Naive thymus-derived CD4-positive, alpha-beta T cell (primary cell): ENCODE measurements around the gene KLK14. TPM values are rescaled to one million over a fixed set of nuclear protein-coding genes. Genes with fewer than 3 reads are reported as not detected.
A peak's percentile ranks its signal among the peaks of the same experiment; 100 is the strongest.

Source experiments
- ATAC-seq: fragments of 150-1000 bp; cut with Tn5 transposase; 2 replicates; pipeline ENCODE4 v1.10.0; 2021; ENCODE audit warnings: mild to moderate bottlenecking, moderate library complexity
- CTCF ChIA-PET: fragments of 350-600 bp; sonication (Branson Sonifier 250); formaldehyde crosslinking; loops from one replicate; lab custom pipeline; 2021; ENCODE audit warnings: antibody characterized with exemption; lab: Charles Lee
- POLR2A ChIA-PET: fragments of 350-600 bp; sonication (Branson Sonifier 250); formaldehyde crosslinking; loops from one replicate; lab custom pipeline; 2021; ENCODE audit warnings: antibody characterized with exemption, inconsistent platforms; lab: Charles Lee
- DNase-seq, 9 donors: peaks; one replicate each; pipeline versions ENCODE4 v3.0.0 to v3.0.0-alpha.2; 2020 to 2022; ENCODE audit warnings: mixed read lengths in 1 of 9
- H3K27ac ChIP-seq: one replicate; pipeline ENCODE4 v1.7.0; 2013; ENCODE audit warnings: mild to moderate bottlenecking, low read depth, low read length, moderate library complexity
- H3K27me3 ChIP-seq, 2 donors: one replicate each; pipeline ENCODE4 v1.7.0; 2013; ENCODE audit warnings: low read length in 2 of 2, mild to moderate bottlenecking in 2 of 2, moderate library complexity in 2 of 2; ENCODE audit not compliant: control insufficient read depth in 2 of 2, insufficient read depth in 2 of 2
- H3K36me3 ChIP-seq, 3 experiments: 1 replicate in 2 of 3; 2 replicates in 1 of 3; pipeline ENCODE4 v1.7.0; 2013; ENCODE audit warnings: low read length in 3 of 3, mild to moderate bottlenecking in 3 of 3, moderate library complexity in 1 of 3; ENCODE audit not compliant: insufficient read depth in 3 of 3, control insufficient read depth in 2 of 3
- H3K4me1 ChIP-seq, 2 donors: one replicate each; pipeline ENCODE4 v1.7.0; 2013; ENCODE audit warnings: low read length in 2 of 2, mild to moderate bottlenecking in 2 of 2, moderate library complexity in 1 of 2; ENCODE audit not compliant: control insufficient read depth in 2 of 2, insufficient read depth in 2 of 2
- H3K4me3 ChIP-seq: 2 replicates; pipeline ENCODE4 v1.7.0; 2013; ENCODE audit warnings: mild to moderate bottlenecking, low read length
- H3K9me3 ChIP-seq, 3 experiments: 1 replicate in 2 of 3; 2 replicates in 1 of 3; pipeline ENCODE4 v1.7.0; 2013; ENCODE audit warnings: low read length in 3 of 3; ENCODE audit not compliant: control insufficient read depth in 2 of 3
- H3K27ac Mint-ChIP-seq, 9 donors: one replicate each; pipeline ENCODE4 v1.8.0; 2020 to 2022; ENCODE audit warnings: mixed read lengths in 9 of 9, mild to moderate bottlenecking in 8 of 9, moderate library complexity in 5 of 9, inconsistent platforms in 2 of 9
- H3K27me3 Mint-ChIP-seq, 5 donors: one replicate each; pipeline ENCODE4 v1.8.0; 2021 to 2022; ENCODE audit warnings: mixed read lengths in 5 of 5, mild to moderate bottlenecking in 1 of 5
- H3K36me3 Mint-ChIP-seq, 5 donors: one replicate each; pipeline ENCODE4 v1.8.0; 2020 to 2022; ENCODE audit warnings: mixed read lengths in 5 of 5, mild to moderate bottlenecking in 3 of 5, inconsistent platforms in 1 of 5
- H3K4me1 Mint-ChIP-seq, 7 donors: one replicate each; pipeline ENCODE4 v1.8.0; 2020 to 2022; ENCODE audit warnings: mixed read lengths in 7 of 7, mild to moderate bottlenecking in 3 of 7, inconsistent platforms in 1 of 7
- H3K4me3 Mint-ChIP-seq, 10 donors: one replicate each; pipeline ENCODE4 v1.8.0; 2020 to 2022; ENCODE audit warnings: mild to moderate bottlenecking in 10 of 10, mixed read lengths in 10 of 10, moderate library complexity in 6 of 10, inconsistent platforms in 2 of 10
- H3K9me3 Mint-ChIP-seq, 11 donors: one replicate each; pipeline ENCODE4 v1.8.0; 2020 to 2022; ENCODE audit warnings: mixed read lengths in 11 of 11, mild to moderate bottlenecking in 4 of 11, inconsistent platforms in 1 of 11, moderate library complexity in 1 of 11
- intact Hi-C, 2 donors: fragments of 100-400 bp; cut with micrococcal nuclease; formaldehyde crosslinking; loops; one replicate each; pipeline ENCODE4 v1.15.1; 2023
- polyA plus RNA-seq, 2 donors: library from polyadenylated mRNA; unstranded; fragments of 300-500 nt; fragmentation: Illumina TruSeq; gene quantifications; one replicate each; pipeline ENCODE4 v1.2.3, GENCODE V29; 2021
- total RNA-seq, 6 experiments: library from RNA in 5 of 6; stranded (reverse) in 5 of 6; gene quantifications; 1 replicate in 5 of 6; 2 replicates in 1 of 6; pipeline ENCODE4 v1.2.3 and lab custom pipeline; 2021 to 2026

KLK14 gene
- total and polyA plus RNA-seq, 7 experiments from 2014 or later = 0.34 to 0.92 (median 0.66) TPM; not detected in 2

GRCh38 chr19:51122112-51122981 lies 39.7 kb upstream of the KLK14 start:
- Histone ChIP-seq H3K27ac (no peak overlapping the region), H3K27me3 (no peaks in the 10 kb centered on the region), H3K4me3 (peak overlapping the region; percentile 55), H3K4me1 (peaks cover 35 to 76% of the 10 kb centered on the region in 2 donors), H3K9me3 (no peaks in the 10 kb centered on the region), H3K36me3 (no peaks in the 10 kb centered on the region)
- CTCF ChIA-PET = no interaction called here
- Mint-ChIP-seq H3K9me3 (peaks cover 0 to 5% (median 0%) of the 10 kb centered on the region in 11 donors), H3K36me3 (peaks cover 0 to 2% (median 0%) of the 10 kb centered on the region in 5 donors), H3K4me1 (peaks cover 47 to 82% (median 72%) of the 10 kb centered on the region in 7 donors), H3K27ac (peak overlapping the region; percentile 49 to 97 (median 89)), H3K4me3 (peak overlapping the region; percentile 25 to 83 (median 53)), H3K27me3 (peaks cover 0 to 9% (median 0%) of the 10 kb centered on the region in 5 donors)
- ATAC-seq (peak; percentile 67), DNase-seq (no peak)
- POLR2A ChIA-PET = interaction anchor here (0.8 to 1.5 kb wide), 4 partner anchors 8 to 13 kb away, joined by 5 to 8 read pairs (median 6); no protein-coding TSS in a partner anchor
- intact Hi-C loops = loop anchor here in 1 of 2 donors (2.0 kb wide), 1 partner anchor 36 kb away; no protein-coding TSS in a partner anchor

DNA sequence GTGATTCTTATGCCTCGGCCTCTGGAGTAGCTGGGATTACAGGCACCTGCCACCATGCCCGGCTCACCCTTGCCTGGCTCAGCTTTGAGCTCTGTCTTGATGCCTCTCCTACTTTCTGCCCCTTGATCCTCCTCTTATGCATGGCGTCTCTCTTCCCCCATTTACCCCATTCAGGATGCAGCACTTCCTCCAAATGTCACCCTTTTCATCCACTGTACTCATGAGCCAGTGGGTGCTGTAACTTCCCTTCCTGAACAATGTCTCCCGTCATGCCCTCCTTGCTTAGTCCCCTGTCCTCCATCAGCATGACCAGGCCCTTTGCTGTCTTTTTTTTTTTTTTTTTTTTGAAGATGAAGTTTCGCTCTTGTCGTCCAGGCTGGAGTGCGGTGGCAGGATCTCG lies 38.6 kb upstream of the KLK14 start:
- Mint-ChIP-seq H3K27me3 (peaks cover 0 to 7% (median 0%) of the 10 kb centered on the region in 5 donors), H3K27ac (peak overlapping the region in 8 of 9 donors; percentile 3 to 95 (median 80)), H3K9me3 (peaks cover 0 to 5% (median 0%) of the 10 kb centered on the region in 11 donors), H3K4me1 (peaks cover 39 to 71% (median 61%) of the 10 kb centered on the region in 7 donors), H3K36me3 (peaks cover 0 to 2% (median 0%) of the 10 kb centered on the region in 5 donors), H3K4me3 (peak overlapping the region in 5 of 10 donors; percentile 10 to 67 (median 54))
- CTCF ChIA-PET = interaction anchor here (0.7 kb wide), 1 partner anchor 1830 kb away, joined by 3 read pairs; no protein-coding TSS in a partner anchor
- peak; percentile 53 for ATAC-seq
- H3K27ac ChIP-seq = no peak overlapping the region
- no peaks in the 10 kb centered on the region for H3K27me3 ChIP-seq
- intact Hi-C loops = no loop called here
- DNase-seq = no peak
- POLR2A ChIA-PET = interaction anchor here (1.0 to 1.8 kb wide), 2 partner anchors 11 kb away, joined by 3 to 9 read pairs; no protein-coding TSS in a partner anchor
- no peaks in the 10 kb centered on the region for H3K9me3 ChIP-seq
- no peak overlapping the region for H3K4me3 ChIP-seq
- H3K4me1 ChIP-seq = peaks cover 42 to 76% of the 10 kb centered on the region in 2 donors
- no peaks in the 10 kb centered on the region for H3K36me3 ChIP-seq

DNA sequence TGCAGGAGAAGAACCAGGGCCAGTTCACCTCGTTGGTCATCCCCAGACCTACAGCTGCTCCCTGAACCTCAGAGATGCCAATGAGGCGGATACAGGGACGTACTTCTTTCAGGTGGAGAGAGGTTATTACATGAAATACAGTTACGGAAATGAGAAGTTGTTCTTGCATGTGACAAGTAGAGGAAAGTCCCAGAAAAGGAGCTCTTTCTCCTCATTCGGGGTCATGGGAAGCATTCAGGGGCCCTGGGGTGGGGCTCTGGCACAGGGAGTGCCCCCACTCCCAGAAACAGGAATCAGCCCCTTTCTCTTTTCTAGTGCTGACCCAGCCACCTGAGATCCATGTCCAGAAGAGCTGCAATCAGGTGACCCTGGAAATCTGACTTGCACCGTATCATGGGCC lies 37.5 kb upstream of the KLK14 start:
- Histone ChIP-seq H3K36me3 (no peaks in the 10 kb centered on the region), H3K27ac (no peak overlapping the region), H3K9me3 (no peaks in the 10 kb centered on the region), H3K4me3 (no peak overlapping the region), H3K27me3 (no peaks in the 10 kb centered on the region), H3K4me1 (peaks cover 53 to 76% of the 10 kb centered on the region in 2 donors)
- no peak for ATAC-seq
- peaks cover 0 to 7% (median 0%) of the 10 kb centered on the region in 5 donors for H3K27me3 Mint-ChIP-seq
- DNase-seq = no peak
- H3K36me3 Mint-ChIP-seq = peaks cover 0 to 2% (median 0%) of the 10 kb centered on the region in 5 donors
- H3K9me3 Mint-ChIP-seq = peaks cover 0 to 5% (median 0%) of the 10 kb centered on the region in 11 donors
- POLR2A ChIA-PET = interaction anchor here (1.5 to 1.8 kb wide), 2 partner anchors 8 to 10 kb away, joined by 3 to 9 read pairs; no protein-coding TSS in a partner anchor
- H3K4me3 Mint-ChIP-seq = peak overlapping the region in 2 of 10 donors; percentile 4 to 19
- H3K27ac Mint-ChIP-seq = peak overlapping the region in 6 of 9 donors; percentile 50 to 79 (median 66)
- peaks cover 41 to 62% (median 57%) of the 10 kb centered on the region in 7 donors for H3K4me1 Mint-ChIP-seq
- intact Hi-C loops = no loop called here
- CTCF ChIA-PET = interaction anchor here (1.0 kb wide), 1 partner anchor 11 kb away, joined by 3 read pairs; no protein-coding TSS in a partner anchor

- Mint-ChIP-seq H3K4me1 (peaks cover 42 to 57% (median 55%) of the 10 kb centered on the region in 7 donors), H3K27me3 (peaks cover 0 to 7% (median 0%) of the 10 kb centered on the region in 5 donors), H3K4me3 (peak overlapping the region in 2 of 10 donors; percentile 4 to 19), H3K9me3 (peaks cover 0 to 5% (median 0%) of the 10 kb centered on the region in 11 donors), H3K36me3 (peaks cover 0 to 2% (median 0%) of the 10 kb centered on the region in 5 donors), H3K27ac (peak overlapping the region in 8 of 9 donors; percentile 21 to 79 (median 54))
- ATAC-seq (no peak), DNase-seq (no peak)
- H3K4me1 ChIP-seq = peaks cover 52 to 76% of the 10 kb centered on the region in 2 donors
- ChIA-PET POLR2A (interaction anchor here (1.5 to 1.8 kb wide), 2 partner anchors 9 kb away, joined by 3 to 9 read pairs; no protein-coding TSS in a partner anchor), CTCF (interaction anchor here (1.0 kb wide), 1 partner anchor 10 kb away, joined by 3 read pairs; no protein-coding TSS in a partner anchor)
- no peaks in the 10 kb centered on the region for H3K27me3 ChIP-seq
- H3K4me3 ChIP-seq = no peak overlapping the region
- H3K36me3 ChIP-seq = no peaks in the 10 kb centered on the region
- H3K27ac ChIP-seq = no peak overlapping the region
- intact Hi-C loops = loop anchor here in 1 of 2 donors (2.0 kb wide), 1 partner anchor 13 kb away; no protein-coding TSS in a partner anchor
- H3K9me3 ChIP-seq = no peaks in the 10 kb centered on the region
Observed at GRCh38 chr19:51119611-51120010, 36.9 kb upstream of the KLK14 start.

DNA sequence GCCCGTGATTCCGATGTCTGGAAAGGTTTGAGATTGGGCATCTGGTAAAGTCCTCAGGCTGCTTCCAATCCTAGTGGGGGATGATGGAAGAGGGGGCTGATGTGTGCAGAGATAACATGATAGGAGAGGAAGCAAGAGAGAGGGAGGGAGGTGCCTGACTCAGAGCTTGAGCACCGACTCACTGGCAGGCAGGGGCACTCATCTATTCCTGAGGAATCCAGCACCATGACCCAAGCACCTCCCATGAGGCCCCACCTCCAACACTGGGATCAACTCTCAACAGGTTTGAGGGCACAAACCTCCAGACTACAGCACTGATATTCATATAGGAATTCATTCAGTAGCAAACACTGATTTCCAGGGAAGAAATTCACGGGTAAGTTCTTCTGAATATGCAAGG lies 36.4 kb upstream of the KLK14 start:
- no peaks in the 10 kb centered on the region for H3K27me3 ChIP-seq
- ATAC-seq (no peak), DNase-seq (no peak)
- H3K4me1 Mint-ChIP-seq = peaks cover 42 to 58% (median 50%) of the 10 kb centered on the region in 7 donors
- ChIA-PET POLR2A (interaction anchor here (0.7 kb wide), 1 partner anchor 61 kb away, joined by 5 read pairs; no protein-coding TSS in a partner anchor), CTCF (interaction anchor here (0.8 kb wide), 1 partner anchor 11 kb away, joined by 3 read pairs; the partner anchor contains the start of gene CTU1)
- no peak overlapping the region for H3K4me3 ChIP-seq
- H3K4me3 Mint-ChIP-seq = no peak overlapping the region
- H3K9me3 ChIP-seq = no peaks in the 10 kb centered on the region
- H3K27ac Mint-ChIP-seq = peak overlapping the region in 8 of 9 donors; percentile 1 to 55 (median 38)
- no peaks in the 10 kb centered on the region for H3K36me3 ChIP-seq
- H3K36me3 Mint-ChIP-seq = peaks cover 0 to 2% (median 0%) of the 10 kb centered on the region in 5 donors
- no peak overlapping the region for H3K27ac ChIP-seq
- intact Hi-C loops = loop anchor here in 1 of 2 donors (2.0 kb wide), 1 partner anchor 14 kb away; no protein-coding TSS in a partner anchor
- H3K9me3 Mint-ChIP-seq = peaks cover 0 to 5% (median 0%) of the 10 kb centered on the region in 11 donors
- peaks cover 0 to 7% (median 0%) of the 10 kb centered on the region in 5 donors for H3K27me3 Mint-ChIP-seq
- peaks cover 52 to 75% of the 10 kb centered on the region in 2 donors for H3K4me1 ChIP-seq
